ENCODE results near the gene RPLP2. TPM values are rescaled to one million over a fixed set of nuclear protein-coding genes. Genes with fewer than 3 reads are reported as not detected.

The RPLP2 gene
- total RNA-seq (2022) = 1,886 and 2,142 TPM in 2 replicates
- Bru-seq, nascent RNA = percentile 99 among the genes with signal in this experiment
- percentile 99 among the genes with signal in this experiment for BruChase-seq, experiment 1, labeled RNA remaining after a 6-hour chase
- BruChase-seq, experiment 2, labeled RNA remaining after a 2-hour chase = percentile 98 among the genes with signal in this experiment
- long read RNA-seq, transcript RPLP2-201 (5 exons, 781 nt) = major isoform, 608 of 698 reads
- long read RNA-seq, transcript RPLP2-205 (2 exons, 646 nt) = minor isoform, 10 of 698 reads
- long read RNA-seq, transcript RPLP2-207 (4 exons, 637 nt) = minor isoform, 33 of 698 reads
- long read RNA-seq, partial matches to known transcripts = 16 of 698 reads
- long read RNA-seq, other reads (novel, unspliced or antisense) = 27 of 698 reads

GRCh38 chr11:809287-810039, at the start of gene RPLP2:
Gene RPLP2 (plus strand): TSS chr11:809967. CDS start chr11:810235, 268 bp downstream.
- peak; percentile 97 for DNase-seq (ENCODE audit: unreplicated experiment)
- Mint-ChIP-seq H3K27me3 (ENCODE audit: insufficient read depth, unreplicated experiment) (no peaks in the 10 kb centered on the region), H3K36me3 (ENCODE audit: insufficient read depth, unreplicated experiment) (peaks cover 51% of the 10 kb centered on the region), H3K9me3 (ENCODE audit: unreplicated experiment) (no peaks in the 10 kb centered on the region), H3K4me3 (ENCODE audit: unreplicated experiment) (peak within 1 kb of the TSS; percentile 95), H3K27ac (ENCODE audit: low read depth, unreplicated experiment) (peak within 1 kb of the TSS; percentile 97), H3K4me1 (ENCODE audit: insufficient read depth, unreplicated experiment) (peaks cover 12% of the 10 kb centered on the region)
- POLR2A ChIA-PET = interaction anchor here (0.5 to 8.3 kb wide), 25 partner anchors 9 to 600 kb away, joined by 3 to 149 read pairs (median 4); partner anchors contain the start of genes AP2A2, CD151, CEND1 and GATD1
- CTCF ChIA-PET = interaction anchor here (0.7 kb wide), 1 partner anchor 32 kb away, joined by 3 read pairs; no protein-coding TSS in a partner anchor
- intact Hi-C loops (cut with micrococcal nuclease) = loop anchor here (5.0 kb wide), 1 partner anchor 33 kb away; the partner anchor contains the start of genes POLR2L and TSPAN4
- BruUV-seq (replicated peaks) = no TSS peak
- TF ChIP-seq CTCF (IDR thresholded peaks at IDR 0.05; ENCODE audit: unreplicated experiment) = no peak

DNA sequence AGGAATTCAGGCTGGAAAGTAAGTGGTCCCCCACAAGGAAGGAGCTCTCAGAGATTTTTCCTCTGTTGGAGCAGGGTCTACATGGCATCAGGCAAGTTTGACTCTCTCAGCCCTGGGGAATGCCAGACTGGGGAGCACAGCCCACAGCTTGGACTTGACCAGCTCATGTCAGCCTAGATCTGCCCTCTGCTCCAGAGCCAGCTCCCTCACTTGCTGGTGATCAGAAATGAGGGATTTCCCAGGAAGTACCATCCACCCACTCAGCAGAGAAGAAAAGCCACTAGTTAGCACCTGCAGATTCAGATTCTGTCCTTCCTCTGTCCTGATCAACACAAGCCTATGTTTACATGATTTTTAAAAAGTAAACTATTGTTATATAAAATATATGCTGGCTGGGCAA, 49.5 kb upstream of the RPLP2 start:
- peaks cover 100% of the 10 kb centered on the region for H3K36me3 Mint-ChIP-seq (ENCODE audit: insufficient read depth, unreplicated experiment)
- H3K4me1 Mint-ChIP-seq (ENCODE audit: insufficient read depth, unreplicated experiment) = peaks cover 16% of the 10 kb centered on the region
- no peak for DNase-seq (ENCODE audit: unreplicated experiment)
- no peak for TF ChIP-seq CTCF (IDR thresholded peaks at IDR 0.05; ENCODE audit: unreplicated experiment)
- H3K27me3 Mint-ChIP-seq (ENCODE audit: insufficient read depth, unreplicated experiment) = no peaks in the 10 kb centered on the region
- no peaks in the 10 kb centered on the region for H3K9me3 Mint-ChIP-seq (ENCODE audit: unreplicated experiment)
- intact Hi-C loops (cut with micrococcal nuclease) = loop anchor here (5.0 kb wide), 1 partner anchor 37 kb away; the partner anchor contains the start of gene SLC25A22
- no TSS peak for BruUV-seq (replicated peaks)
- CTCF ChIA-PET = interaction anchor here (1.2 to 4.0 kb wide), 2 partner anchors 13 to 63 kb away, joined by 3 to 18 read pairs; partner anchors contain the start of gene TALDO1
- POLR2A ChIA-PET = interaction anchor here (0.6 to 7.7 kb wide), 3 partner anchors 12 to 36 kb away, joined by 4 to 125 read pairs (median 21); partner anchors contain the start of gene TALDO1
- H3K4me3 Mint-ChIP-seq (ENCODE audit: unreplicated experiment) = no peak overlapping the region
- H3K27ac Mint-ChIP-seq (ENCODE audit: low read depth, unreplicated experiment) = no peak overlapping the region

DNA sequence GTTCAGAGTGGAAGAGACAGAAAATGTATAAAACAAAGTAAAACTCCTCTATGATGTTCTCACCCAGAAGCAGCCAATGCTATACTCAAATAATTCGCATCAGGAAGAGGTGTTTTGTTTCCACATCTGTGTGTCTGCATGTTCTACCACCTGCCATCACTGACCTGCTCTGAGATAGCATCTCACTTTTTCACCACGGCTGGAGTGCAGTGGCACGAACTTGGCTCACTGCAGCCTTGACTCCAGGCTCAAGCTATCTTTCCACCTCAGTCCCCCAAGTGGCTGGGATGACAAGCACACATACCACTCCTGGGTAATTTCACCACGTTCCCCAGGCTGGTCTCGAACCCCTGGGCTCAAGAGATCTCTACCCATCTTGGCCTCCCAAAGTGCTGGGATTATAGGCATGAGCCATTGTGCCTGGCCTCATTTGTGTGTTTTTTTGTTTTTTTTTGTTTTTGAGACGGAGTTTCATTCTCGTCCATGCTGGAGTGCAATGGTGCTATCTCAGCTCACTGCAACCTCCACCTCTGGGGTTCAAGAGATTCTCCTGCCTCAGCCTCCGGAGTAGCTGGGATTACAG, 48.1 kb upstream of the RPLP2 start:
- ChIA-PET CTCF (interaction anchor here (0.6 to 1.1 kb wide), 6 partner anchors 14 to 321 kb away, joined by 3 to 7 read pairs (median 4); no protein-coding TSS in a partner anchor), POLR2A (interaction anchor here (0.6 to 7.7 kb wide), 9 partner anchors 13 to 202 kb away, joined by 3 to 125 read pairs (median 10); partner anchors contain the start of genes DEAF1, PNPLA2, TALDO1 and TMEM80)
- DNase-seq (ENCODE audit: unreplicated experiment) = no peak
- peaks cover 99% of the 10 kb centered on the region for H3K36me3 Mint-ChIP-seq (ENCODE audit: insufficient read depth, unreplicated experiment)
- H3K4me1 Mint-ChIP-seq (ENCODE audit: insufficient read depth, unreplicated experiment) = peaks cover 16% of the 10 kb centered on the region
- peak overlapping the region; percentile 93 for H3K27ac Mint-ChIP-seq (ENCODE audit: low read depth, unreplicated experiment)
- no peak for TF ChIP-seq CTCF (IDR thresholded peaks at IDR 0.05; ENCODE audit: unreplicated experiment)
- no peaks in the 10 kb centered on the region for H3K27me3 Mint-ChIP-seq (ENCODE audit: insufficient read depth, unreplicated experiment)
- BruUV-seq (replicated peaks) = no TSS peak
- no peaks in the 10 kb centered on the region for H3K9me3 Mint-ChIP-seq (ENCODE audit: unreplicated experiment)
- intact Hi-C loops (cut with micrococcal nuclease) = loop anchor here (1.0 to 5.0 kb wide), 4 partner anchors 33 to 99 kb away; partner anchors contain the start of gene SLC25A22
- H3K4me3 Mint-ChIP-seq (ENCODE audit: unreplicated experiment) = no peak overlapping the region
